GM12878 (cell line): Measurements from ENCODE around the gene STT3B. TPM values are rescaled to one million over a fixed set of nuclear protein-coding genes. Genes with fewer than 3 reads are reported as not detected.

Source experiments
- ATAC-seq: fragments of 200-7000 bp; cut with Tn5 transposase; 3 replicates; pipeline ENCODE4 v1.9.1; 2020; ENCODE audit warnings: mild to moderate bottlenecking, moderate library complexity
- BruUV-seq: library from RNA; stranded (reverse); fragments of 400-500 nt; replicated peaks from 2 replicates; lab custom pipeline; 2021; lab: Mats Ljungman, UMichigan
- CTCF ChIA-PET: fragments of 300-600 bp; sonication (Branson Sonifier 250); formaldehyde crosslinking; extraction: SDS; loops from one replicate; lab custom pipeline; 2021; ENCODE audit warnings: inconsistent platforms; lab: Yijun Ruan, JAX
- POLR2A ChIA-PET: fragments of 350-600 bp; formaldehyde crosslinking; extraction: SDS; loops from one replicate; lab custom pipeline; 2021; ENCODE audit warnings: inconsistent platforms; lab: Charles Lee
- RAD21 ChIA-PET: fragments of 300-600 bp; sonication (Branson Sonifier 250); formaldehyde crosslinking; loops from one replicate; lab custom pipeline; 2023; ENCODE audit warnings: antibody characterized with exemption; ENCODE audit not compliant: unreplicated experiment; lab: Charles Lee
- SMC1A ChIA-PET: fragments of 300-600 bp; sonication (Branson Sonifier 250); formaldehyde crosslinking; loops from one replicate; lab custom pipeline; 2023; ENCODE audit not compliant: unreplicated experiment, uncharacterized antibody; lab: Charles Lee
- DNase-seq: peaks from one replicate; pipeline ENCODE4 v3.0.0-alpha.2; 2011; ENCODE audit warnings: low read depth, low spot score
- FAIRE-seq: peaks from 3 replicates; lab custom pipeline; 2011; peaks lifted over from hg19 to GRCh38; lab: Jason Lieb, UNC
- H2AFZ ChIP-seq: 2 replicates; pipeline ENCODE4 v1.6.0; 2011; ENCODE audit warnings: low read depth, low read length, control low read depth; ENCODE audit not compliant: control insufficient read depth
- H3K27ac ChIP-seq: 2 replicates; pipeline ENCODE4 v1.5.1; 2011; ENCODE audit warnings: control low read depth; ENCODE audit not compliant: control insufficient read depth, insufficient read depth
- H3K27me3 ChIP-seq, 2 experiments: replicated peaks in 1 of 2; 2 replicates each; pipeline versions ENCODE4 v1.6.0 to v1.6.1; 2011; ENCODE audit warnings: low read length in 1 of 2; ENCODE audit not compliant: control insufficient read depth in 2 of 2, insufficient read depth in 2 of 2
- H3K36me3 ChIP-seq, 2 experiments: 2 replicates each; pipeline ENCODE4 v1.5.1; 2011; ENCODE audit warnings: low read length in 1 of 2; ENCODE audit not compliant: control insufficient read depth in 2 of 2, insufficient read depth in 2 of 2
- H3K4me1 ChIP-seq: 2 replicates; pipeline ENCODE4 v1.6.1; 2011; ENCODE audit warnings: mild to moderate bottlenecking, low read length, moderate library complexity, mixed read lengths; ENCODE audit not compliant: control insufficient read depth, insufficient read depth
- H3K4me2 ChIP-seq: 2 replicates; pipeline ENCODE4 v1.6.0; 2011; ENCODE audit warnings: control low read depth; ENCODE audit not compliant: control insufficient read depth, insufficient read depth
- H3K4me3 ChIP-seq: fragments of 200-600 bp; sonication (generic); 2 replicates; pipeline ENCODE4 v1.5.1; 2016
- H3K79me2 ChIP-seq: 2 replicates; pipeline ENCODE4 v1.6.0; 2011; ENCODE audit warnings: low read length; ENCODE audit not compliant: control insufficient read depth, insufficient read depth
- H3K9ac ChIP-seq: 2 replicates; pipeline ENCODE4 v1.8.0; 2011; ENCODE audit warnings: low read length, control low read depth, mixed read lengths; ENCODE audit not compliant: control insufficient read depth, insufficient read depth
- H3K9me3 ChIP-seq: replicated peaks from 3 replicates; pipeline ENCODE4 v1.5.1; 2011; ENCODE audit warnings: mild to moderate bottlenecking, low read length; ENCODE audit not compliant: control insufficient read depth, insufficient read depth
- H4K20me1 ChIP-seq: 2 replicates; pipeline ENCODE4 v1.6.0; 2011; ENCODE audit not compliant: control insufficient read depth, insufficient read depth
- CEBPB ChIP-seq, 2 experiments: fragments of 150-350 bp in 1 of 2; IDR thresholded peaks; 2 replicates each; pipeline ENCODE4 v1.6.1; 2012 to 2014; ENCODE audit warnings: low read depth in 2 of 2, low read length in 2 of 2, borderline replicate concordance in 1 of 2, inconsistent platforms in 1 of 2
- EED ChIP-seq: sonication (generic); IDR thresholded peaks from 2 replicates; pipeline ENCODE4 v1.6.1; 2016; ENCODE audit warnings: antibody characterized with exemption, low read depth
- POU2F2 ChIP-seq: IDR thresholded peaks from 3 replicates; pipeline ENCODE4 v1.6.1; 2011; ENCODE audit warnings: low read depth, mild to moderate bottlenecking, low read length, borderline replicate concordance
- YY1 ChIP-seq: IDR thresholded peaks from 2 replicates; pipeline ENCODE4 v1.6.1; 2011; ENCODE audit warnings: low read depth, mild to moderate bottlenecking, low read length
- in situ Hi-C: fragments of 300-500 bp; cut with MboI; formaldehyde crosslinking; loops from 9 replicates; pipeline ENCODE4 v1.14.3; 2018; ENCODE audit warnings: mixed read lengths
- intact Hi-C: fragments of 100-400 bp; cut with micrococcal nuclease; formaldehyde crosslinking; loops from one replicate; pipeline ENCODE4 v1.14.2; 2022; ENCODE audit not compliant: unreplicated experiment
- polyA plus RNA-seq, 11 experiments: library from polyadenylated mRNA; depleted of rRNA in 4 of 11; unstranded in 6 of 11; stranded (reverse) in 5 of 11; fragments of >200 nt; fragmentation: Nextera tagmentation in 4 of 11; fragmentation: Illumina TruSeq in 1 of 11; extraction: Ambion mirVana in 4 of 11; extraction: Trizol in 1 of 11; gene quantifications; 1 replicate in 1 of 11; 2 replicates in 10 of 11; pipeline versions ENCODE4 v1.2.1 to v1.2.3, GENCODE V29; 2011 to 2016; ENCODE audit warnings: inconsistent platforms in 2 of 11, missing spikeins in 2 of 11, low read depth in 1 of 11
- total RNA-seq, 4 experiments: library from RNA; depleted of rRNA in 3 of 4; stranded (reverse); fragments of >200 nt in 3 of 4; fragmentation: Illumina TruSeq in 1 of 4; extraction: Trizol in 1 of 4; gene quantifications; 2 replicates each; pipeline versions ENCODE4 v1.2.1 to v1.2.3, GENCODE V29; 2013 to 2021
- TF ChIP-seq, protein P1 (sequence below): fragments of 450-650 bp; IDR thresholded peaks from 2 replicates; pipeline ENCODE4 v1.6.1; 2017; ENCODE audit warnings: borderline replicate concordance
- TF ChIP-seq, protein P2 (sequence below): fragments of 450-650 bp; IDR thresholded peaks from 2 replicates; pipeline ENCODE4 v1.6.1; 2016; ENCODE audit warnings: mild to moderate bottlenecking
- TF ChIP-seq, protein P3 (sequence below): IDR thresholded peaks from 2 replicates; pipeline ENCODE4 v1.6.1; 2012; ENCODE audit warnings: improper control_type of control experiment, low read depth, low read length; ENCODE audit not compliant: insufficient replicate concordance
- TF ChIP-seq, protein P4 (sequence below): IDR thresholded peaks from 2 replicates; pipeline ENCODE4 v1.6.1; 2011; ENCODE audit warnings: borderline replicate concordance, low read depth, mild to moderate bottlenecking, moderate library complexity, mixed read lengths, low read length; ENCODE audit not compliant: insufficient read depth; ENCODE audit errors: extremely low read length
- TF ChIP-seq, protein P5 (sequence below): fragments of 150-350 bp; IDR thresholded peaks from 2 replicates; pipeline ENCODE4 v1.6.1; 2016; ENCODE audit warnings: low read depth, low read length

Gene STT3B
- total and polyA plus RNA-seq, 10 of the 15 experiments (the other 5 are each of a cell fraction or from before 2014, with no cell fraction given), result 19.9 to 208 (median 79.6) TPM

DNA sequence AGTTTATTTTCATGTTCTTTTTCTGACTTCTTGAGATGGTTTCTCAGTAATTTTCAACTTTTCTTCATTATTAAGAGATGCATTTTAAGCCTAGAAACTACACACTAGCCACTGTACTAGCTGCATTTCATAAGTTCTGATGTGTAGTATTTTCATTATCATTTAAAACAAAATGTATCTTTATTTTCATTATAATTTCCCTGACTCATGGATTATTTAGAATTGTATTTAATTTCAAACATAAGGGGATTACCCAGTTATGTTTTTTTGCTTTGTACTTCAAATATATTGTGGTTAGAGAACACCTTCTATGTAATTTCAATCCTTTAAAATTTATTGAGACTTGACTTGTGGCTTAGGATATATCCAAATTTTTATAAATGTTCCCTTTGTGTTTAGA lies 44.5 kb downstream of the STT3B start:
- CTCF ChIA-PET, result no interaction called here
- Histone ChIP-seq H2AFZ (no peak overlapping the region), H3K9ac (no peak overlapping the region), H3K9me3 (peaks cover 5% of the 10 kb centered on the region), H3K27me3 (no peaks in the 10 kb centered on the region), H3K4me2 (no peak overlapping the region), H3K27ac (no peak overlapping the region), H3K36me3 (peaks cover 0 to 10% of the 10 kb centered on the region in 2 experiments; a peak in 3 of 4 replicates), H3K4me3 (no peak overlapping the region), H3K4me1 (peaks cover 17% of the 10 kb centered on the region), H4K20me1 (0 out of 2 replicates have a peak, but pooled peaks cover 8% of the 10 kb centered on the region), H3K79me2 (peaks cover 64% of the 10 kb centered on the region)
- FAIRE-seq, result no peak
- SMC1A ChIA-PET, result interaction anchor here (1.0 to 1.6 kb wide), 3 partner anchors 25 to 36 kb away, joined by 3 read pairs; no protein-coding TSS in a partner anchor
- no peak for ATAC-seq
- RAD21 ChIA-PET, result interaction anchor here (1.0 kb wide), 1 partner anchor 44 kb away, joined by 3 read pairs; no protein-coding TSS in a partner anchor
- POLR2A ChIA-PET, result no interaction called here
- TF ChIP-seq CEBPB (IDR thresholded peaks at IDR 0.05; ENCODE audit: borderline replicate concordance in 1 of 2, low read depth in 2 of 2, low read length in 2 of 2) (no peak), EED (no peak), YY1 (no peak), POU2F2 (no peak)
- TF ChIP-seq, protein P1, sequence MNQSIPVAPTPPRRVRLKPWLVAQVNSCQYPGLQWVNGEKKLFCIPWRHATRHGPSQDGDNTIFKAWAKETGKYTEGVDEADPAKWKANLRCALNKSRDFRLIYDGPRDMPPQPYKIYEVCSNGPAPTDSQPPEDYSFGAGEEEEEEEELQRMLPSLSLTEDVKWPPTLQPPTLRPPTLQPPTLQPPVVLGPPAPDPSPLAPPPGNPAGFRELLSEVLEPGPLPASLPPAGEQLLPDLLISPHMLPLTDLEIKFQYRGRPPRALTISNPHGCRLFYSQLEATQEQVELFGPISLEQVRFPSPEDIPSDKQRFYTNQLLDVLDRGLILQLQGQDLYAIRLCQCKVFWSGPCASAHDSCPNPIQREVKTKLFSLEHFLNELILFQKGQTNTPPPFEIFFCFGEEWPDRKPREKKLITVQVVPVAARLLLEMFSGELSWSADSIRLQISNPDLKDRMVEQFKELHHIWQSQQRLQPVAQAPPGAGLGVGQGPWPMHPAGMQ, result no peak
- TF ChIP-seq, protein P2, sequence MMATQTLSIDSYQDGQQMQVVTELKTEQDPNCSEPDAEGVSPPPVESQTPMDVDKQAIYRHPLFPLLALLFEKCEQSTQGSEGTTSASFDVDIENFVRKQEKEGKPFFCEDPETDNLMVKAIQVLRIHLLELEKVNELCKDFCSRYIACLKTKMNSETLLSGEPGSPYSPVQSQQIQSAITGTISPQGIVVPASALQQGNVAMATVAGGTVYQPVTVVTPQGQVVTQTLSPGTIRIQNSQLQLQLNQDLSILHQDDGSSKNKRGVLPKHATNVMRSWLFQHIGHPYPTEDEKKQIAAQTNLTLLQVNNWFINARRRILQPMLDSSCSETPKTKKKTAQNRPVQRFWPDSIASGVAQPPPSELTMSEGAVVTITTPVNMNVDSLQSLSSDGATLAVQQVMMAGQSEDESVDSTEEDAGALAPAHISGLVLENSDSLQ, result no peak
- TF ChIP-seq, protein P3, sequence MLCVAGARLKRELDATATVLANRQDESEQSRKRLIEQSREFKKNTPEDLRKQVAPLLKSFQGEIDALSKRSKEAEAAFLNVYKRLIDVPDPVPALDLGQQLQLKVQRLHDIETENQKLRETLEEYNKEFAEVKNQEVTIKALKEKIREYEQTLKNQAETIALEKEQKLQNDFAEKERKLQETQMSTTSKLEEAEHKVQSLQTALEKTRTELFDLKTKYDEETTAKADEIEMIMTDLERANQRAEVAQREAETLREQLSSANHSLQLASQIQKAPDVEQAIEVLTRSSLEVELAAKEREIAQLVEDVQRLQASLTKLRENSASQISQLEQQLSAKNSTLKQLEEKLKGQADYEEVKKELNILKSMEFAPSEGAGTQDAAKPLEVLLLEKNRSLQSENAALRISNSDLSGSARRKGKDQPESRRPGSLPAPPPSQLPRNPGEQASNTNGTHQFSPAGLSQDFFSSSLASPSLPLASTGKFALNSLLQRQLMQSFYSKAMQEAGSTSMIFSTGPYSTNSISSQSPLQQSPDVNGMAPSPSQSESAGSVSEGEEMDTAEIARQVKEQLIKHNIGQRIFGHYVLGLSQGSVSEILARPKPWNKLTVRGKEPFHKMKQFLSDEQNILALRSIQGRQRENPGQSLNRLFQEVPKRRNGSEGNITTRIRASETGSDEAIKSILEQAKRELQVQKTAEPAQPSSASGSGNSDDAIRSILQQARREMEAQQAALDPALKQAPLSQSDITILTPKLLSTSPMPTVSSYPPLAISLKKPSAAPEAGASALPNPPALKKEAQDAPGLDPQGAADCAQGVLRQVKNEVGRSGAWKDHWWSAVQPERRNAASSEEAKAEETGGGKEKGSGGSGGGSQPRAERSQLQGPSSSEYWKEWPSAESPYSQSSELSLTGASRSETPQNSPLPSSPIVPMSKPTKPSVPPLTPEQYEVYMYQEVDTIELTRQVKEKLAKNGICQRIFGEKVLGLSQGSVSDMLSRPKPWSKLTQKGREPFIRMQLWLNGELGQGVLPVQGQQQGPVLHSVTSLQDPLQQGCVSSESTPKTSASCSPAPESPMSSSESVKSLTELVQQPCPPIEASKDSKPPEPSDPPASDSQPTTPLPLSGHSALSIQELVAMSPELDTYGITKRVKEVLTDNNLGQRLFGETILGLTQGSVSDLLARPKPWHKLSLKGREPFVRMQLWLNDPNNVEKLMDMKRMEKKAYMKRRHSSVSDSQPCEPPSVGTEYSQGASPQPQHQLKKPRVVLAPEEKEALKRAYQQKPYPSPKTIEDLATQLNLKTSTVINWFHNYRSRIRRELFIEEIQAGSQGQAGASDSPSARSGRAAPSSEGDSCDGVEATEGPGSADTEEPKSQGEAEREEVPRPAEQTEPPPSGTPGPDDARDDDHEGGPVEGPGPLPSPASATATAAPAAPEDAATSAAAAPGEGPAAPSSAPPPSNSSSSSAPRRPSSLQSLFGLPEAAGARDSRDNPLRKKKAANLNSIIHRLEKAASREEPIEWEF, result no peak
- TF ChIP-seq, protein P4, sequence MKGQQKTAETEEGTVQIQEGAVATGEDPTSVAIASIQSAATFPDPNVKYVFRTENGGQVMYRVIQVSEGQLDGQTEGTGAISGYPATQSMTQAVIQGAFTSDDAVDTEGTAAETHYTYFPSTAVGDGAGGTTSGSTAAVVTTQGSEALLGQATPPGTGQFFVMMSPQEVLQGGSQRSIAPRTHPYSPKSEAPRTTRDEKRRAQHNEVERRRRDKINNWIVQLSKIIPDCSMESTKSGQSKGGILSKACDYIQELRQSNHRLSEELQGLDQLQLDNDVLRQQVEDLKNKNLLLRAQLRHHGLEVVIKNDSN, result no peak
- TF ChIP-seq, protein P5, sequence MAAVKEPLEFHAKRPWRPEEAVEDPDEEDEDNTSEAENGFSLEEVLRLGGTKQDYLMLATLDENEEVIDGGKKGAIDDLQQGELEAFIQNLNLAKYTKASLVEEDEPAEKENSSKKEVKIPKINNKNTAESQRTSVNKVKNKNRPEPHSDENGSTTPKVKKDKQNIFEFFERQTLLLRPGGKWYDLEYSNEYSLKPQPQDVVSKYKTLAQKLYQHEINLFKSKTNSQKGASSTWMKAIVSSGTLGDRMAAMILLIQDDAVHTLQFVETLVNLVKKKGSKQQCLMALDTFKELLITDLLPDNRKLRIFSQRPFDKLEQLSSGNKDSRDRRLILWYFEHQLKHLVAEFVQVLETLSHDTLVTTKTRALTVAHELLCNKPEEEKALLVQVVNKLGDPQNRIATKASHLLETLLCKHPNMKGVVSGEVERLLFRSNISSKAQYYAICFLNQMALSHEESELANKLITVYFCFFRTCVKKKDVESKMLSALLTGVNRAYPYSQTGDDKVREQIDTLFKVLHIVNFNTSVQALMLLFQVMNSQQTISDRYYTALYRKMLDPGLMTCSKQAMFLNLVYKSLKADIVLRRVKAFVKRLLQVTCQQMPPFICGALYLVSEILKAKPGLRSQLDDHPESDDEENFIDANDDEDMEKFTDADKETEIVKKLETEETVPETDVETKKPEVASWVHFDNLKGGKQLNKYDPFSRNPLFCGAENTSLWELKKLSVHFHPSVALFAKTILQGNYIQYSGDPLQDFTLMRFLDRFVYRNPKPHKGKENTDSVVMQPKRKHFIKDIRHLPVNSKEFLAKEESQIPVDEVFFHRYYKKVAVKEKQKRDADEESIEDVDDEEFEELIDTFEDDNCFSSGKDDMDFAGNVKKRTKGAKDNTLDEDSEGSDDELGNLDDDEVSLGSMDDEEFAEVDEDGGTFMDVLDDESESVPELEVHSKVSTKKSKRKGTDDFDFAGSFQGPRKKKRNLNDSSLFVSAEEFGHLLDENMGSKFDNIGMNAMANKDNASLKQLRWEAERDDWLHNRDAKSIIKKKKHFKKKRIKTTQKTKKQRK, result no peak
- intact Hi-C loops, result no loop called here
- no TSS peak for BruUV-seq
- in situ Hi-C loops, result no loop called here
- no peak for DNase-seq
